ENCODE measurements around the gene BOD1.
A peak's percentile ranks its signal among the peaks of the same experiment; 100 is the strongest.

GRCh38 chr5:173581408-173582215 lies 34.8 kb downstream of the BOD1 start:
- TF ChIP-seq CTCF (IDR thresholded peaks at IDR 0.05; ENCODE audit: insufficient read depth, low read length) (peak; percentile 51), GABPA (IDR thresholded peaks at IDR 0.05; ENCODE audit: low read depth) (no peak)

All from HL-60 (cell line).